GM21786 (cell line): Measurements from ENCODE around the gene KRT9.
"Not testable (repeated sequence)": the region's sequence is repeated elsewhere in the genome, so short reads cannot be mapped to it uniquely, and the experiment has no call there.

Source experiments
- ATAC-seq: cut with Tn5 transposase; IDR thresholded peaks from one replicate; pipeline ENCODE4 v1.9.1; 2021; ENCODE audit not compliant: unreplicated experiment

The KRT9 gene

GRCh38 chr17:41547921-41548843 is 23.7 kb downstream of the KRT9 start:
- no peak for ATAC-seq

GRCh38 chr17:41547378-41547841 is 24.4 kb downstream of the KRT9 start:
- no peak for ATAC-seq

GRCh38 chr17:41546819-41547218 is 25.0 kb downstream of the KRT9 start:
- no peak for ATAC-seq

GRCh38 chr17:41545829-41546410 is 25.9 kb downstream of the KRT9 start:
- ATAC-seq = no peak

- ATAC-seq = no peak
These were observed 26.9 kb downstream of the KRT9 start for GRCh38 chr17:41544935-41545334.

- no peak for ATAC-seq
These were observed 27.4 kb downstream of the KRT9 start for GRCh38 chr17:41544491-41544892.

- not testable (repeated sequence) for ATAC-seq
These were observed 29.1 kb downstream of the KRT9 start for GRCh38 chr17:41542786-41543185.

- no peak for ATAC-seq
These were observed 29.5 kb downstream of the KRT9 start for GRCh38 chr17:41542357-41542756.

GRCh38 chr17:41540921-41541625 is 30.8 kb downstream of the KRT9 start:
- ATAC-seq = no peak

GRCh38 chr17:41539979-41540701 is 31.7 kb downstream of the KRT9 start:
- ATAC-seq = no peak

- no peak for ATAC-seq
These were observed 32.8 kb downstream of the KRT9 start for GRCh38 chr17:41539071-41539492.

GRCh38 chr17:41538565-41538991 is 33.3 kb downstream of the KRT9 start:
- no peak for ATAC-seq

- ATAC-seq = no peak
These were observed 33.9 kb downstream of the KRT9 start for GRCh38 chr17:41537990-41538389.

GRCh38 chr17:41537614-41537954 is 34.3 kb downstream of the KRT9 start:
- no peak for ATAC-seq

- ATAC-seq = no peak
These were observed 34.9 kb downstream of the KRT9 start for GRCh38 chr17:41536741-41537613.

GRCh38 chr17:41535764-41536481 is 35.9 kb downstream of the KRT9 start:
- ATAC-seq = no peak

- no peak for ATAC-seq
These were observed 36.8 kb downstream of the KRT9 start for GRCh38 chr17:41534899-41535546.

- ATAC-seq = no peak
These were observed 38.2 kb downstream of the KRT9 start for GRCh38 chr17:41533613-41534012.
